C4-2B (cell line): ENCODE measurements around the gene RPS16.

ENCODE experiments used
- ZFX ChIP-seq: fragments of 450-650 bp; IDR thresholded peaks from 2 replicates; pipeline ENCODE4 v1.6.1; 2017
- TF ChIP-seq, protein P1 (sequence below): fragments of 450-650 bp; conservative IDR thresholded peaks from 2 replicates; pipeline ENCODE4 v1.5.1; 2017; ENCODE audit warnings: mild to moderate bottlenecking

DNA sequence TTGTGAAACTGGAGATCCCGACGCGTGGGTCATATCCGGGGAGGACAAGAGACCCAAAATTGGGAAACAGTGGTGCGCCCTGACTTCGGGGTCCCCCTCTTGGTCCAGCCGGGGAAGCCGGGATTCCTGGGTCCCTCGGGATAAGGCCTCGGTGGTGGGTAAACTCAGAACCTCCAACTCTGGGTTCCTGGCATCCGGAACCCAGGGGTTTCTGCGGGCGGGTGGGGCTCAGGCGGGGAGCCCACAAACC lies 28.4 kb downstream of the RPS16 start:
- TF ChIP-seq, protein P1, sequence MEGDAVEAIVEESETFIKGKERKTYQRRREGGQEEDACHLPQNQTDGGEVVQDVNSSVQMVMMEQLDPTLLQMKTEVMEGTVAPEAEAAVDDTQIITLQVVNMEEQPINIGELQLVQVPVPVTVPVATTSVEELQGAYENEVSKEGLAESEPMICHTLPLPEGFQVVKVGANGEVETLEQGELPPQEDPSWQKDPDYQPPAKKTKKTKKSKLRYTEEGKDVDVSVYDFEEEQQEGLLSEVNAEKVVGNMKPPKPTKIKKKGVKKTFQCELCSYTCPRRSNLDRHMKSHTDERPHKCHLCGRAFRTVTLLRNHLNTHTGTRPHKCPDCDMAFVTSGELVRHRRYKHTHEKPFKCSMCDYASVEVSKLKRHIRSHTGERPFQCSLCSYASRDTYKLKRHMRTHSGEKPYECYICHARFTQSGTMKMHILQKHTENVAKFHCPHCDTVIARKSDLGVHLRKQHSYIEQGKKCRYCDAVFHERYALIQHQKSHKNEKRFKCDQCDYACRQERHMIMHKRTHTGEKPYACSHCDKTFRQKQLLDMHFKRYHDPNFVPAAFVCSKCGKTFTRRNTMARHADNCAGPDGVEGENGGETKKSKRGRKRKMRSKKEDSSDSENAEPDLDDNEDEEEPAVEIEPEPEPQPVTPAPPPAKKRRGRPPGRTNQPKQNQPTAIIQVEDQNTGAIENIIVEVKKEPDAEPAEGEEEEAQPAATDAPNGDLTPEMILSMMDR: no peak
- TF ChIP-seq ZFX: no peak
